ENCODE measurements around the gene ANXA2R. TPM values are rescaled to one million over a fixed set of nuclear protein-coding genes. Genes with fewer than 3 reads are reported as not detected.
"Not testable (repeated sequence)": the region's sequence is repeated elsewhere in the genome, so short reads cannot be mapped to it uniquely, and the experiment has no call there.

Gene ANXA2R, protein sequence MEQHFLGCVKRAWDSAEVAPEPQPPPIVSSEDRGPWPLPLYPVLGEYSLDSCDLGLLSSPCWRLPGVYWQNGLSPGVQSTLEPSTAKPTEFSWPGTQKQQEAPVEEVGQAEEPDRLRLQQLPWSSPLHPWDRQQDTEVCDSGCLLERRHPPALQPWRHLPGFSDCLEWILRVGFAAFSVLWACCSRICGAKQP
- 0.25 and 1.4 TPM in 2 replicates for total RNA-seq (2014; rRNA removed; shearing (Covaris generic))

DNA sequence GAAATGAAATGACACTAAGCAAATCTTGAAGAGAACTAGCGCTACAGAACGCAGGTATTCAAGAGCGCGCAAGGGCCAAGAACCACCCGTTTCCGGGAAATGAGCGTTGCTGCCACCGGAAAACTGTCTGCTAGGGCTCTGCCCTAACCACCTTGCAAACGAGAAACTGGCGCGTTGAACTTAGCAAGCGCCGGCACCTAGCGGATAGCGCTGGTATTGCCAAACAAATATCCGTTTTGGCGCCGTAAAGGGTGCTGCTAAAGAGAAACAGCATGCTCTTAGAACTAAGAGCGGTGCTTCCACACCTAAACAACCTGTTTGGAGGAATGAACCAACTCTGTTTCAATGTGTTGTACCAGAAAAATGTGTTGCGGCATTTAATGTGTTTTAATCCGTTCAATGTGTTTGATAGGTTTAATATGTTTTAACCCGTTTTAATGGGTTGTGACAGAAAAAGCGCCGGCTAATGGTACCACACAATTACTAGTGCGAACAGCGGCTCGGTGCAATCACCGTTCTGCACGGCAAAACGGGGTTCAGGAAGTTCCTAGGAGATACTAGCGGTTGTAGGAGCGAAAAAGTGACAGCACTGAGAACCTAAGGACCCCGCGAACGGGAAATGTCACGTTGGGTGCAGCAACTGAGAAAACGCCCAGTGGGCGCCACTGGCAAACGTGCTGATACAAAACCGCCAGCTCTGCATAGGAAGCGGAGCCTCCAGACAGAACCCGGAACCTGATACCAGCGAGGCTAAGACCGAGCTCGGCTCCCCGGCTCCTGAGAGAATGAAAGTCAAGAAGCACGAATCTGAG, at the start of gene ANXA2R:
Gene ANXA2R, minus strand, starts transcription at position 33 of the 812 bp plus-strand sequence. CDS start 273 bp downstream, outside the sequence.
- DNase-seq (ENCODE audit: low read depth) = peak; percentile 97

DNA sequence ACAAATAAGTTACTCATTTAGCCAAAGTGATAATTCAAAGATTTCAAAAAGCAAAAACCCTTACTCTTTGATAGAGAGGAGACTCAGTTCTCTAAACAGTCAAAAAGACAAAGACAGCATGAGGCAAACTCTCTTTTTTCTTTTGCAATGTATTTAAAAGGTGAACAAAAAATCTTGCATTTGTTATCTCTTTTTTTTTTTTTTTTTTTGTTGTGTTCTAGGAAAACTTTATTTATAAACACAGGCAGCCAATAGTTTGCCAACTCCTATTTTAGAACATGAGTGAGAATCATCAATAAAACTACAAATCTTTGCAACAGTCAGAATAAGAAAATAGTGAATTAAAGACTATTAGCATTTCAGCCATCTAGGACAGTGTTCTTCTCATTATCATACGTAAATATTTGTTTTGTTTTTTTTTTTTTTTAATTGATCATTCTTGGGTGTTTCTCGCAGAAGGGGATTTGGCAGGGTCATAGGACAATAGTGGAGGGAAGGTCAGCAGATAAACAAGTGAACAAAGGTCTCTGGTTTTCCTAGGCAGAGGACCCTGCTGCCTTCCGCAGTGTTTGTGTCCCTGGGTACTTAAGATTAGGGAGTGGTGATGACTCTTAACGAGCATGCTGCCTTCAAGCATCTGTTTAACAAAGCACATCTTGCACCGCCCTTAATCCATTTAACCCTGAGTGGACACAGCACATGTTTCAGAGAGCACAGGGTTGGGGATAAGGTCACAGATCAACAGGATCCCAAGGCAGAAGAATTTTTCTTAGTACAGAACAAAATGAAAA, 46.2 kb upstream of the ANXA2R start:
- not testable (repeated sequence) for DNase-seq (ENCODE audit: low read depth)

DNA sequence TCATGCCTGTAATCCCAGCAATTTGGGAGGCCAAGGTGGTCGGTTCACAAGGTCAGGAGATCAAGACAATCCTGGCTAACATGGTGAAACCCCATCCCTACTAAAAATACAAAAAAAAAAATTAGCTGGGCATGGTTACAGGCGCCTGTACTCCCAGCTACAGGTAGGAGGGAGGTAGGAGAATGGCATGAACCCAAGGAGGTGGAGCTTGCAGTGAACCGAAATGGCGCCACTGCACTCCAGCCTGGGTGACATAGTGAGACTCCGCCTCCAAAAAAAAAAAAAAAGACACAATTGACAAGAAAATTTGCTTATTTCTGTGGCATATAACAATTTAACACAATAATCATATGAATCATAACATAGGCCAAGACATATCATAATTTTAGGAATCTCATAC, 45.3 kb upstream of the ANXA2R start:
- no peak for DNase-seq (ENCODE audit: low read depth)

DNA sequence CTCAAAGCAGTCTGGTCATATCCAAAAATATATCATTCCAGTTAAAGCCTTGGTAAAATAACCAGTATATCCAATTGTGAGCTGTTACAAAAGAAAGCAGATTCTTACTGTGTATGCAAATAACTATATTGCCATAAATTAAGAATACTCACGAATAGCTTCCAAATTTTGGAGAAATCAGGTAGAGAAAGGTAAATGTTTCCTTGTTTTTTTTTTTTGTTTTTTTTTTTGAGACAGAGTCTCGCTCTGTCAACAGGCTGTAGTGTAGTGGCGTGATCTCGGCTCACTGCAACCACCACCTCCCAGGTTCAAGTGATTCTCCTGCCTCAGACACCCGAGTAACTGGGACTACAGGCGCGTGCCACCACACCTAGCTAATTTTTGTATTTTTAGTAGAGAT, 44.3 kb upstream of the ANXA2R start:
- not testable (repeated sequence) for DNase-seq (ENCODE audit: low read depth)

DNA sequence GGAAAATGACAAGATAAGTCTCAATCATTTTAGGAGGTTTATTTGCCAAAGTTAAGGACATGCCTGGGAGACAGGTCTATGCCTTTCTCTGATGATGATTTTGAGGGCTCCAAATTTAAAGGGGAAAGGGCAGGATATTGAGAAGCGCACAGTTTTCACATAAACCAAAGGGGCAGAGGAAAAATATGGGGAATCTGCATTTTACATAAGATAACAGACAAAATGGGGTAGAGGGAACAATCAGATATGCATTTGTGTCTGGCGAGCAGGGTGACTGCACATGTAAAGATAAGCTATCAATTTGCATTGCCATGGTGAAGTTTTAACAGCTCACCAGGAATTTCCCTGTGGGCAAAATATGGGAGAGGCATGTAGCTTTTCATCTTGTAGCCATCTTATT, 41.2 kb upstream of the ANXA2R start:
- DNase-seq (ENCODE audit: low read depth) = not testable (repeated sequence)

DNA sequence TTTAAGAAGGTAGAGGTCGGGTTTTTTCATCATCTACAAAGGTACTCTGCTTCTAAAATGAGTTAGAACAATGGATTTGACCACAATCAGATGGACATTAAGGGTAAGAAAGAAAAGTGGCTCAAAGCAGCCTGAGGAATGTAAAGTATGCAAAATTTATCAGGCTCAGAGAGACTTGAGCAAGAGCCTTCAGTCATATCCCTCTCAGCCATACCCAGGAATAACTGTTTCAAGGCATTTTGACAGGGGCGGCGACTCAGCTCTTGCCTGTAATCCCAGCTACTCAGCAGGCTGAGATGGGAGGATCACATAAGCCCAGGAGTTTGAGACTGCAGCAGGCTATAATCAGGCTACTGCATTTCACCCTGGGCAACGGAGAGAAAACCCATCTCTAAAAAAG, 38.8 kb upstream of the ANXA2R start:
- DNase-seq (ENCODE audit: low read depth) = peak; percentile 83

DNA sequence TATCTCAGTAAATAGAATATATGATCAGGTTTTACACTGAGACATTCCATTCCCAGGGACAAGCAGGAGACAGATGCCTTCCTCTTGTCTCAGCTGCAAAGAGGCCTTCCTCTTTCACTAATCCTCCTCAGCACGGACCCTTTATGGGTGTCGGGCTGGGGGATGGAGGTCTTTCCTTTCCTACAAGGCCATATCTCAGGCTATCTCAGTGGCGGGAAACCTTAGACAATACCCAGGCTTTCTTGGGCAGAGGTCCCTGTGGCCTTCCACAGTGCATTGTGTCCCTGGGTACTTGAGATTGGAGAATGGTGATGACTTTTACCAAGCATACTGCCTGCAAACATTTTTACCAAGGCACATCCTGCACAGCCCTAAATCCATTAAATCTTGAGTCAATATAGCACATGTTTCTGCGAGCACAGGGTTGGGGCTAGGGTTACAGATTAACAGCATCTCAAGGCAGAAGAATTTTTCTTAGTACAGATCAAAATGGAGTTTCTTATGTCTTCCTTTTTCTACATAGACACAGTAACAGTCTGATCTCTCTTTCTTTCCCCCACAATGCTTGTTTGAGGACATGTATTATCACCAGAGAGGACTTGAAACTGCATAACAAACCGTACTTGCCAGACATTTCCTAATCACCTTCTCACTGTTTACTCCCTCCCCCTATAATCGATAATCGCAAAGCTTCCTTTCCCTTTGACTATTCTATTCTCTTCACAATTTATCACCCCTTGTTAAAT, 37.5 kb upstream of the ANXA2R start:
- not testable (repeated sequence) for DNase-seq (ENCODE audit: low read depth)

DNA sequence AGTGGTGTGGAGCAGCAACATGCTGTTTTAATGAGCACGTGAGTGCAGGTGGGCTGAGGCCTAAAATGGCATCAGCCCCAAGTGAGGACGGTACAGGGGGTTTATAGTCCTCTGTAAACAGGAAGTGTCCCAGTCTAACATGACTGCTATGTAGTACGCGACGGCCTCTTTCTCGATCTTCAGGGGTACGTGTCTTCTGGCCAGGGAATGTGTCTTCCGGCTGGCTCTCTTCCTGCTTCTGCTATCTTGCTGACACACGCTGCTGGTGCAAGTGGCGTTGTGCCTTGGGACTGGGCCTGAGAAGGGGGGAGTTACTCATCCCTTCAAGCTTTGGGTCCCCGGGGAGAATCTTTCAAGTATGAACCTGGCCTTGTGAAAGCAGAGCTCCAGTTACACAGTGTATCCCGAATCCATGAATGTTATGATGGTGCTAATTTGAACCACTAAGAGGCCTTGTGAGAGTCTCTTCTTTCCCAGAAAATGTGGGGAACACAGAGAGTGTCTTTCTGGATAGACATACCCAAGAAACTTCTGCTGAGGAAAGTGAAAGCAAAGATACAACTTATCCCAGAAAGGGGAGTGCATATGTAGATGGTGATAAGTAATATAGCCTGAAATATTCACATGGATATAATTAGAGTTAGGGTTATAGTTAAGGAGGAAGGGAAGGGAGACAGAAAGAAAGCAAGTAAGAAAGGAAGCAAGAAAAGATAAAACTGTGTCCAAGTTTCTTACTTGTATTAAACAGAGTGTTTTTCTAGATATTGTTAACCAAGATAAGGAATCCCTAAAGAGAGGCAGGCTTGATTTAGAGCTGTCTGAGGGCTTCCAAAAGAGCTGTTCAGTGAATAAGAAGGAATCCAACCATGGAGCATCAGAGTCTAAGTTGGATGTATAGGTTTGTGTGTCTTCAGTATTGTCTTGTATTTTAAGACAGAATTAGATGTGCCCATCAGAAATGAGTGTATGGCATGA, 35.5 kb upstream of the ANXA2R start:
- no peak for DNase-seq (ENCODE audit: low read depth)

DNA sequence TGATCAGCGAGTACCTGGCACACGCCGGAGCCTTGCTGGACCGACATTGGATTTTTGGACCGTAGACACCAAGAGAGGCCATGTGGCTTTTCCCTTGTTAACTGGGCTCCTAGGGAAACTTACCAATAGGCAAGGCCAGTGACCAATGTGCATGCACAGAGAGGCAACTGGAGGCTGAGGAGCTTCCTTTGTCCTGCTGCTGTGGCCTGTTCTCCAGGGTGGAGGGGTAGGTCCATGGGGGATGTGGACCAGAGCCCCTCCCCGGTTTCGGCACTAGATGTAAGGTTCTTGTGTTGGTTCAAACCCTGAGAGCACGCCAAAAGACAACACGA, 34.8 kb upstream of the ANXA2R start:
- no peak for DNase-seq (ENCODE audit: low read depth)

DNA sequence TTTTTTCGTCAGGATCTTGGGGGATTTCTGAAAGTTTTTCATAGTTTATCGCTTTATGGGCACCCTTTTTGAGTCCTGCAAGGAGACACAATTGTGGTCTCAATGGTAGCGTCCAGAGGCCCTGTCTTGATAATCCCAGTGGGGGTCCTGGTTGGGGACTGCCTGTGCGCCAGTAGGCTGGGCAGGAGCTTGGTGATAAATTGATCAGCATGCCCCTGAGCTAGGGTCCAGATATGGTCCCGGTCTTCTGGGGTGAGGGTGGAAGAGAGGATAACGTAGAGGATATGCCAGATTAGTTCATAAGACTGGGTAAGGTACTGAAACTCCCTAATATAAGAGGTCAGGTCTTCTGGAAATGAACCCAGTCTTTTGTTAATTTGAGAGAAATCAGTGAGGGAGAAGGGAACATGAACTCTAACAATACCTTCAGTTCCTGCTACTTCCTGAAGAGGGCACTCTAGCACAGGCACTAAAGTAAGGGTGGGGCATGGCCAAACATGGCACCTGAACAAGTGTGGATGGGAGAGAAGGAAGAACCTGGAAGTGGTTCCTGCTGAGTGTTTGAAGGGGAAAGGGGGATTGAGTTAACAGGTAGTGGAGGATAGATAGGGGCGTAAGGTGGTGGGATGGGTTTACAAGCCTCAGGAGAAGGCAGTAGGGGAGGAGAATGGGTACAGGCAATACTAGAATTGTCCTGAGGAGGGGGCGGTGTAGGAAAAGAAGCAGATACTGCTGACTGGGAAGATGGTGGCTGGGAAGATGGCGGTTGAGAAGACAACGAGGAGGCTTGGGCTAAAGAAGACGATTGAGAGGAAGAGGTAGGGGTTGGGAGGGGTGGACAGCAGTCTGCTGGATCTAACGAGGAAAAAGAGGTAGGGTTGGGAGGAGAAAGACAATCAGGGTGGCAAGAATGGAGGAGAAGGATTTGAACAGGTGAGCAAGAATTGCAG, 33.8 kb upstream of the ANXA2R start:
- peak; percentile 63 for DNase-seq (ENCODE audit: low read depth)

DNA sequence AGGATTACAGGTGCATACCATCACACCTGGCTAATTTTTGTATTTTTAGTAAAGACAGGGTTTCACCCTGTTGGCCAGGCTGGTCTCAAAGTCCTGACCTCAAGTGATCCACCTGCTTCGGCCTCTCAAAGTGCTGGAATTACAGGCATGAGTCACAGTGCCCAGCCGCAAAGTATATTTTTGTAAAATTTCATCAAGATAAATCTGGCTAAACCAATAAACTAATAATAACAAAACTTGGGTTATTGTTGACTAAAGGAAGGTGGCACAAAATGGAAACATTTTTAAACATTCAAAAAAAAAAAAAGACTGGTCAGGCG, 29.2 kb upstream of the ANXA2R start:
- DNase-seq (ENCODE audit: low read depth) = peak; percentile 30

DNA sequence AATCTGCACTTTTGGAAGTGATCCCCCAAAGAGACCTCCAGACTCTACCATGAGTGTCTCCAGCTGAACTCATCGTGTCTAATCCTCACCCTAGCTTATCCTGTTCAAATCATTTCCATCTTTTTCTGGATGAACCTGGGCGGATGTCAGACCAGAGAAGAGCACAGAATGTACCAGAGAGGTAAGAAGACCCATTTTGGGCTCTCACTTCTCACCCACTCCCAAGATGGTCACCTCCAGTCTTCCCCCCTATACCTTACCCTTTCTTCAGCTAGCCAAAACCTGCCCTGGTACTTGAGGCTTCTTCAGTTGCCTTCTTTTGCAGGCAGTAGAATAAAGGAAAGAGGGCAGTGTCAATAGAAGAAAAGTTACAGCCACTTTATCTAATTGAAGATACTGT, 27.9 kb upstream of the ANXA2R start:
- no peak for DNase-seq (ENCODE audit: low read depth)

DNA sequence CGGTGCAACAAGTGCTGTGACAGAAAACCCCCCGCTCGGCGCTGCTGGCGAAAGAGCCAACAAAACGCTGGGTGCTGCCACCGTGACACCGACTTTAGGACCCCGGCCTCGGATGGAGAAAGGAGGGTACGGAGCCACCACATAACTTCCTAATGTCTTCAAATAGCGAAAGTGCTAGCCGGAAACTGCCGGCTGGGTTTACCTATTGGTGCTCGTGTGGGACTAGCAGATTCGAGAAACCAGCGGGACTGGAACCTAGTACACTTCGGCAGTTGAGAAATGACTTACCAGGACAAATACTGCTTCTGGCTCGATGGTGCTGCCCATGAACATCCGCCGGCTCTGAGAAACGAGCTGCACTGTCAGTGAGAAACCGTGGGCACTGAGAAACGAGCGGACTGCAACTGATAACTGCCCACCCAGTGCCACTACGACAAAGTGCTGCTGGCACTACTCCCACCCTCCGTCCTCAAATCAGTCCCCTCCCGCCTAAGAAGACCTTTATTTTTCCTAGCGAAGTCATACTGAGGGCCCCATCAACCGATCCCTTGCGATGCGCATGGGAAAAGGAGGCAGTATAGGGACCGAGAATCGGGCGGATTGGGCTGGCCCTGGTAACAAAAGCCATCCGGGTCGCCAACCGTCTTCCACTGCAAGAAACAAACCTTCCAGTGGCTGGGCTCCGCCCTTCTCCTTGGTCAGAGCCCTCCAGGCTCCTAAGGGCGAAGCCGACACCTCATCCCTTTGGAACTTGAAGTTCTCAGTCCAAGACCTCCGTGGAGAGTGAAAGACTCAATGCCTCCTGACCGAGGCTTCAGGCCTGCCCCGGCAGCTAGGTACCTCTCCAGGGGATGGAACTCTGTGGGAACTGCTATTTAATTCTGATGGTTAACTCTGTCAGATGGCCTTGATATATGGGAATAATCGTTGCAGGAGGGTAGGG, 27.0 kb upstream of the ANXA2R start:
- peak; percentile 96 for DNase-seq (ENCODE audit: low read depth)

DNA sequence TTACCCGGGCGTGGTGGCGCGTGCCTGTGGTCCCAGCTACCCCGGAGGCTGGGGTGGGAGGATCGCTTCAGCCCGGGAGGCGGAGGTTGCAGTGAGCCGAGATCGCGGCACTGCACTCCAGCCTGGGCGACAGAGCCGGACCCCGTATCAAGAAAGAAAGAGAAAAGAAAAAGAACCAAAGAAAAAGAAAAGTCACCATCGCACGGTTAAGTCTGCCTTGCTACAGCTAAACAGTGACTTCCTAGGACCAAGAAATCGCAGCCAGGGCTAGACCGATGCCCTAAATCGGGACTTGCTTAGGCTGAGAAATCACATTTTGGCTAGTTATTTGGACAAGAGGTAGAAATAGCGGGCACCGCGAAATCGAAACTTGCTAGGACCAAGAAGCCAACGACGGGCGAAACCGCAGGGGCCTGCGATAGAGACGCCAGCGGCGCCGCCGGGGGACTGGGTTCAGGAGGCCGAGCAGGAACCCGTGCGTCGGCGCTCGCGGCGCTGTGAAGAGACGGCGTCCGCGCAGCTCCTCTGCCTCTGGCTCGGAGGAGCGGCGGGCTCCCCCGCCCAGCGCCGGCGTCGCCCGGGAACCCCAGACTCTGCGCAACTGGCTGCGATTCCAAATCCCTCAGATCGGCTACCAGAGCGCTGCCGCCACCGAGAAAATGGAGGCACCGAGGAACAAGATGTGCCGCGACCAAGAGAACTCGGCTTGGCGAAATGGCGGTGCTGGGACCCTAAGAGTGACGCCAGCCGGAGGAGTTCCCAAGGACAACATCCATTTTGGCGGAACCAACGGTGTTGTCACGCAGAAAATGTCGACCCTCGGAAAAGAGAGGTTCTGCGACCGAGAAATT, 26.1 kb upstream of the ANXA2R start:
- DNase-seq (ENCODE audit: low read depth) = peak; percentile 78

DNA sequence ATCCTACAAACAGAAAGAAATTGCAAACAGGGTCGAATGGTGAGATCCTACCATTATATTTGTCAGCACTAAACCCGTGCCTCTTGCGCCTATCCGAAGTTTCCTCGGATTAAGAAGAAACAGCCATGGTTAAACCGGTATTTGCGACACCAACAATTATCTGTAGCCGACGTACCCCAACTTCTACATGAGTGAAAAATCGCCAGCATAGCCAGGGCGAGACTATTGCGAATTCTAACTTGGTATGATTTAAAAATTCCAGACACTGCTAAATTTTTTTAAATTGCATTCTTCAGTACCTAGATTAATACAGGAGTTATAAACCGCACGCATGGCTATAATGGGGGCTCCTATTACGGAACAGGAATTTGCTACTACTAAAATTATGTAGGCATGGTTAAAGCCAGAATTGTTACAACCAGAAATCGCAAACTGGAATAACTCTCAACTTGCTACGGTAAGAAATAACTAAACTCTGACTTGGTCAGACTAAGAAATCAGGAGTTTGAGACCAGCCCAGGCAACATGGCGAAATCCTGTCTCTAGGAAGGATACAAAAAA, 25.3 kb upstream of the ANXA2R start:
- peak; percentile 49 for DNase-seq (ENCODE audit: low read depth)

DNA sequence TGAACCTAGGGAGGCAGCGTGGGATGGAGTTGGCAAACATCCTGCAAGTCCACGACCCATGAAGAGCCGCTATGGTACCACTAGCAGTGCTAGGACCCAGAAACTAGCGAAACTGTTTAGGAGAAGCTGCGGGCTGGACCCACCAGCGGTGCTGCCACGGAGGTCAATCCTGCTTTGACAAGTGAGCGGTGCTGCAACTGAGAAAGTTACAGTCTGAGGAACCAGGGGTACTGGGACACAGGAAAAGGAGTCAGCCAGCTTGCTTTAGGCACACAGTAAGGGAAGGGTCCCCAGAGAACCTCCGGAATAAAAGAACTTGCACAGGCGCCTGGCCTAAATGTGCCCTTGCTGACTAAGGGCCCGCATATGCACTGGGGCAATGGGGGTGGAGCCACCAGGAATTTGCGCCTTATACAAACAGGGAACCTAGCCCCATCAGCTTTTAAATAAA, 23.6 kb upstream of the ANXA2R start:
- peak; percentile 43 for DNase-seq (ENCODE audit: low read depth)
